CD4-positive, alpha-beta T cell treated with Interleukin-21 for 1 hour (primary cell): ENCODE results near the gene PLEKHA5.
A peak's percentile ranks its signal among the peaks of the same experiment; 100 is the strongest.
"Not testable (repeated sequence)": the region's sequence is repeated elsewhere in the genome, so short reads cannot be mapped to it uniquely, and the experiment has no call there.

Experiments
- DNase-seq: peaks from one replicate; pipeline ENCODE4 v3.0.0-alpha.2; 2020

Gene PLEKHA5

GRCh38 chr12:19169222-19169621, 39.7 kb downstream of the PLEKHA5 start:
- no peak for DNase-seq

- DNase-seq, result not testable (repeated sequence)
Measured at GRCh38 chr12:19170286-19170685, 40.8 kb downstream of the PLEKHA5 start.

DNA sequence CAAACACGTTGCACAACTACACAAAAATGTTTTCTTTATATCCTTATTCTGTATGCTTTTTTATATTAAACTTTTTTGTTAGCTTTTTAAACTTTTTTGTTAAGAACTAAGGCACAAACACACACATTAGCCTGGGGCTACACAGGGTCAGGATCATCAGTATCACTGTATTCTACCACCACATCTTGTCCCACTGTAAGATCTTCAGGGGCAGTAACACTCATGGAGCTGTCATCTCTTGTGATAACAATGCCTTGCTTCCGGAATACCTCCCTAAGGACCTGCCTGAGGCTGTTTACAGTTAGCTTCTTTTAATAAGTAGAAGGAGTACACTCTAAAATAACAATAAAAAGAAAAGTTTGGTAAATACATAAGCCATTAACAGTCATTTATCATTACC, 42.2 kb downstream of the PLEKHA5 start:
- no peak for DNase-seq

- no peak for DNase-seq
Measured at GRCh38 chr12:19177754-19178153, 48.2 kb downstream of the PLEKHA5 start.

GRCh38 chr12:19179986-19180385, 50.5 kb downstream of the PLEKHA5 start:
- DNase-seq, result no peak

DNA sequence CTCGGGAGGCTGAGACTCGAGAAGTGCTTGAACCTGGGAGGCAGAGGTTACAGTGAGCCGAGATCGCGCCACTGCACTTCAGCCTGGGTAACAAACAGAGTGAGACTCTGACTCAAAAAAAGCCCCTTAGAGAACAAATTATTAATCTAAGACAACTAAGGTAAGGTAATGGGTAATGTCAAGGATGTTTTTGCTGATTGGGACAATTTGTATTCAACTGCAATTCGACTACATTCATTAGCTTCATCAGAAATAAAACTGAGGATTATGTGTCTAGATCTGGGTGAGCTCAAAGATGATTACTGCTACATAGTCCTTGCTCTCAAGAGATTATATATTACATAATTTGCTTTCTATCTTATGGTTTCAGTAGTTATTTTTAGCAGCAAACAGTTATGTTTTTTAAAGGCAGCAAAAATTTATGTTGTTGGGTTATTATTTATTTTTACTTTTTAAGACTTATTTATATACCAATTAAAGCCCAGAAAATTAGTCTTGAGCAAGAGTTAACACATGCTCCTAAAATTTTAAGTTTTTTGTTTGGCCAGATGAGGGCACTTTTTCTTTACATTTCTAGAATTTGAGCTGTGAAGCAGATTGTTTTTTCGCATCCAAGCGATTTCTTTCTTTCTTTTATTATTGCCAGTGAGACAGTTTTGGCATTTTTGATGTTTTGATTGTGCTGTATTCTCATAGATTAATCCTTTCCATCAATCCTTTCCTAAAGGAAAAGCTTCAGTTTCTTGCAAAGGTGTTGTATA, 52.3 kb downstream of the PLEKHA5 start:
- no peak for DNase-seq

GRCh38 chr12:19183121-19183838, 53.7 kb downstream of the PLEKHA5 start:
- DNase-seq, result no peak

DNA sequence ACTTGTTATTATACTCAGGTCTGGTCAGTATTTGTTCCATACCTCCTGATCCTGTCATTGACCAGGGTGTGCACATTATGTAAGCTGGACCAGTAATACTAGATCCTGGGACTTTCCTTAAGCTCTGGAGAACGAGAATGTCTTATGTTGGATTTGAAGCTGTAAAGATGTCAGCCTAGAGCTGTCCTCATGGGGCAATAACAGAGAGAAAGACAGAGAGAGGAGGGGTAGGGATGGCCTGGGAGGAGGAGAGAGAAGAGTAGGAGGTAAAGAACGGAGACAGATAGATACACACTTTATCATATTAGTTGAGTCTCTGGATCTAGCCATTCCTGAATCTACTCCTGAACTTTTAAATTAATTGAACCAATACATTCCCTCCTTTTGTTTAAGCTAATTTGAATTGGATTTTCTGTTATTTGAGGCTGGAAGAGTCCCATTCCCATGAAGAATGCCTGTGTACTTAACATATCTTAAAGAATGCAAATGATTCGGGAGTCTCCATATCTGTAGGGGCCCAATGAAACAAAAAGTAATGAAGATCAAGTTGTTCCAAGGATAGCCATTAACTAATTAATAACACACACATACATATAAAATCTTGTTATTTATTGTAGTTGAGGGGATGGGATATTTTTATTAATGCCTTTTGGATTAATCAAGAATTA, 55.9 kb downstream of the PLEKHA5 start:
- no peak for DNase-seq

DNA sequence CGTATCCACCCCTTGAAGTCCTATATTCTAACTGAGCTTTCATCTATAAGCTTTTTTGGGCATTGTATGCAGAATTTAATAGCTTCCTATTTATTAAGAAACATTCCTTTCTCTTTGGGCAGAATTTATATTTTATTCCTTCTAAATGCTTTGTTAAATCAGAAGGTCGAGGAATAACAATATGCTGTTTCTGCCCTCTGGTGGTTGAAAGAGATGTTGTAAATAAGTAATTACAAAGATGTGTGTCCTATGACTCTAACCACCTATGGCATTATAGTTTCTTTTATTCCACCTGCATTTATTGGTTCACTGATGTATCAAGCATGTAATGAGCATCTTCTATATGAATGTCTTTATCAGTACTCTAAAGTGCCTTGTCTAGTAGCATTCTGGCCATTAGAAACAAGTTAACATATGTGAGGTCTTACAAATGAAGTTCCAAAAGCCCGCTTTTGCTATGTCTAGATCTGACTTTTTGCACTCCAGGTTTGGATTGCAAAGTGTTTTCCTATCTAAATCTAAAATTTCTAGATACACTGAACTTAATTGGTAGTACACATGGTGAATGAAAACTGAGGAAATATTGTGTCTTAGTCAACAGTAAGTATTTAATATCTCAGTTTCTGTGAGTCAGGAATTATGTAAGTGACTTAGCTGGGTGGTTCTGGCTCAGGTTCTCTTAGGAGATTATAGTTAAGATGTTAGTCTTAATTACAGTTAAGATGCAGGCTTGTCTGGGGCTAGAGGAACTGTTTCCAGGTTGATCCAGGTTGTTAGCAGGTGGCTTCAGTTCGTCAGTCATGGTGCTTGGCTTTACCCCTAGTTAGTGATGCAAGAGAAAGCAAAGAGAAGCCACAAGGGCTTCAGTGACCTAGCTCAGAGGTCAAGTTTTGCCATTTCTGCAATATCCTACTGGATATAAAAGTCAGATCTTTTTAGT, 57.5 kb downstream of the PLEKHA5 start:
- DNase-seq, result peak; percentile 21

- no peak for DNase-seq
Measured at GRCh38 chr12:19189522-19189921, 60.0 kb downstream of the PLEKHA5 start.

DNA sequence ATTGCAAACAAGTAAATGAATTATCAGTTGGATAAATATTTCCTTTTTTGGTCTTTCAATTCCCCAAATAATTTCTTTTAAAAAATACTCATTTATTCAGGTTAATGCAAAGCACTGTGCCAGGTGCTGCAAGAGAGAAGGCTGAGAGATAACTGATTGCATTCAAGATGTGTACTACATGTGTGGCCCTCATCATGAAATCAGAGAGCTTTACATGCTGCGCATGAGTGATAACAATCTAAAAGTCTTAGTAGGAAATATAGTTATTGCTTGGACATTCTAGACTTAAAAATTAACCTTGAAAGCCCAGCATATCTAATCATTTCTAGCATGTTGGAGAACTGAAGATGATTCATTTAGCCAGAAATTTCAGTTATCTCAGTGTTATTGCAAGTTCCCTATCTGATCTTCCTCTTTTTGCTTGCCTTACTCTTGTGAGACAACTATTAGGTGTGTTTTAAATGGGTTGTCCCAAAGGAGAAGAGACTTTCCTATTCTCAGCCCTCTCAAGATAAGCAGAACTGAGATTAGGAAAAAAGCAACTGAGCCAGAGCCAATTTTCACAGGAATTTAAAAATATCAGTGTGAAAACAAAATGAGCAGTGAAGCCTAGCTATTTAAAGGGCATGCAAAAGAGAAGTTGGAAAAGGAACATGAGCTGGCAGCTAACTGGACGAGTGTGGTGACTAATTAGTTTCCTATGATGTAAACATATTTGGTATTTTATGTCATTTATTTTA, 60.9 kb downstream of the PLEKHA5 start:
- peak; percentile 6 for DNase-seq

GRCh38 chr12:19191089-19191488, 61.6 kb downstream of the PLEKHA5 start:
- DNase-seq, result no peak

DNA sequence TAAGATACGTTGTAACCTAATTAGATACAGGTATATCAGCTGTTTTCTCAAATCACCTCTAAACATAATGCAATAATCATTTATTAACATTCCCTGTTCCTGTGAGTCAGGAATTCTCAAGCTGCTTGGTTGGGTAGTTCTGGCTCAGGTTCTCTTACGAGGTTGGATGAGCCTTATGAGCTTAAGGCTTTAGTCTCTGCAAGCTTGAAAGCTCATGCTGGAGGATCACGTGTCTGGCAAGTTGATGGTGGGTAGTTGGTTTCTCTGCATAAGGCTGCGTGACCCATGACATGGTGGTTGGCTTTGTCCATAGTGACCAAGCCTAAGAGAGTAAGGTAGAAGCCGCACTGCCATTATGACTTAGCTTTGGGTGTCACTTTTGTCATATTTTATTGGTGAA, 62.0 kb downstream of the PLEKHA5 start:
- DNase-seq, result no peak

DNA sequence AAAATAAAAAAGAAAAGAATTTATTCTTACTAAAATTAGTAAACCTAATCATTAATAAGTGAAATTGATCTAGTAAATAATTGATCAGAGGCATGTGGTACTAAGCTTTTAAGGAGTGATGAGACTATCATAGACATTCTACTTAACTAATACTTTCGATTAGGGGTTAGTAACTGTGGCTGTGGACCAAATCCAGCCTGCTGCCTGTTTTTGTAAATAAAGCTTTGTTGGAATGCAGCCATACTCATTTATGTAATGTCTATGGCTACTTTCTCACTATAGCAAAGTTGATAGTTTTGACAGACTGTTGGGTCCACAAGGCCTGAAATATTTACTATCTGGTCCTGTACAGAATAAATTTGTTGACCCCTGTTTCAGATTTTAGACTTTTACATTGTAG, 63.2 kb downstream of the PLEKHA5 start:
- DNase-seq, result no peak

- DNase-seq, result no peak
Measured at GRCh38 chr12:19194963-19195362, 65.4 kb downstream of the PLEKHA5 start.

DNA sequence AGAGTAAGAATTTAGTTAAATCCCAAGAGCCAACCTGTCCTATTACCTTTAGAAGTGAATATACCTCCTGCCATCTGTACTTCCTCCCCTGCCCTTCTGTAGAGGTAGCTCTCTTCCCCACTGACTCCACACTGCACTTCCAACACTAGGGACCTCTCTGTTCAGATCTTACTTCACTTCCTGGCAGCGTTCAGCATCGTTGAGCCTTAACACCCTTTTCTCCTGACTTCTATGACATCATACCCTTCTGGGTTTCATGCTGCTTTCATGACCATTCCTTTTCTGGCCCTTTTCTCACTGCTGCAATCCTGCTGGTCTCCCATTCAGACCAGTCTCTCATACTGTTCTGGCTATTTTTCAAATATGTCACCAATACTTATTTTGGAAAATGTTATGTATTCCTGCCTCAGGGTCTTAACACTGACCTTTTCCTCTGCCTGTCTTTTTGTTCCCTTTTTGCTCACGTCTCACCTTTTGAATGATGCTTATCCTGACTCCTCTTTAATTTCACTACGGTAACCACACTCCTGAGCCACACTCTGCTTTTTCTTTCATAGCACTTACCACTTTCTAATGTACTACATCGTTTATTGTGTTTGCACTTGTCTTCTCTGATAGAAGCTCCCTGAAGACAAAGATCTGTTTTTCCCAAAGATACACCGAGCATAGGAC, 67.6 kb downstream of the PLEKHA5 start:
- DNase-seq, result no peak

- DNase-seq, result no peak
Measured at GRCh38 chr12:19198272-19198671, 68.7 kb downstream of the PLEKHA5 start.

GRCh38 chr12:19199332-19199731, 69.8 kb downstream of the PLEKHA5 start:
- DNase-seq, result no peak

GRCh38 chr12:19200261-19200660, 70.7 kb downstream of the PLEKHA5 start:
- no peak for DNase-seq

GRCh38 chr12:19201661-19202060, 72.1 kb downstream of the PLEKHA5 start:
- DNase-seq, result no peak

DNA sequence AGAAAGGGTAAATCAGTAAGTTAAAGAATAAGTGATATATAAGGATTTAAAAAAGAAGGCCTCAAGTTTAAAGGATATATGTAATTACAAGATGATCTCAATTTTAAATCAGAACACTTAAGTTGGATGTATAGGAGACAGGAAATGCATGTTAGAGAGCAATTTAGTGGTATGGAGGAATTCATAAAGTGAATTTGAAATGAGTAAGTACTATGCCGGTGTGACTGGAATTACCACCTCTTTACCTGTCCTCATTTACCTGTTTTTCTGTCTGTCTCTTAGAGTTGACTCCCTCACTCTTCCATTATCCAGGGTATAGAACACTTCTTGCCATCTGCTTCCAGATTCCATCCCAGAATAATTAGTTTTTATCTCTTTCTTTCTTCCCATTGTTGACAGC, 73.5 kb downstream of the PLEKHA5 start:
- DNase-seq, result no peak
